Progenitor cell of endocrine pancreas (in vitro differentiated cells): Measurements from ENCODE around the gene WDFY3. TPM values are rescaled to one million over a fixed set of nuclear protein-coding genes. Genes with fewer than 3 reads are reported as not detected.

Experiments used
- DNase-seq: peaks from one replicate; pipeline ENCODE4 v3.0.0; 2021; ENCODE audit warnings: low spot score; ENCODE audit not compliant: unreplicated experiment
- H3K27ac Mint-ChIP-seq: 2 replicates; pipeline ENCODE4 v1.8.0; 2021; ENCODE audit warnings: mild to moderate bottlenecking, moderate library complexity, mixed read lengths
- H3K27me3 Mint-ChIP-seq: 2 replicates; pipeline ENCODE4 v1.8.0; 2021; ENCODE audit warnings: mixed read lengths
- H3K36me3 Mint-ChIP-seq: 2 replicates; pipeline ENCODE4 v1.8.0; 2022; ENCODE audit warnings: mixed read lengths; ENCODE audit not compliant: insufficient read depth
- H3K4me1 Mint-ChIP-seq: 2 replicates; pipeline ENCODE4 v1.8.0; 2021; ENCODE audit warnings: low read depth, mixed read lengths
- H3K4me3 Mint-ChIP-seq: 2 replicates; pipeline ENCODE4 v1.8.0; 2021; ENCODE audit warnings: low read depth, mild to moderate bottlenecking, moderate library complexity, mixed read lengths
- H3K9me3 Mint-ChIP-seq: 2 replicates; pipeline ENCODE4 v1.8.0; 2021; ENCODE audit warnings: low read depth, mixed read lengths
- total RNA-seq: library from RNA; stranded (reverse); gene quantifications from 2 replicates; pipeline ENCODE4 v1.2.1, GENCODE V29; 2021
- TF ChIP-seq, protein P1 (sequence below): fragments of 200-600 bp; sonication (generic); IDR thresholded peaks from one replicate; pipeline ENCODE4 v1.5.0; 2021; ENCODE audit warnings: antibody characterized with exemption, mild to moderate bottlenecking; ENCODE audit not compliant: unreplicated experiment

WDFY3 gene
- total RNA-seq, 1 donor from 2014 or later: 115 TPM

DNA sequence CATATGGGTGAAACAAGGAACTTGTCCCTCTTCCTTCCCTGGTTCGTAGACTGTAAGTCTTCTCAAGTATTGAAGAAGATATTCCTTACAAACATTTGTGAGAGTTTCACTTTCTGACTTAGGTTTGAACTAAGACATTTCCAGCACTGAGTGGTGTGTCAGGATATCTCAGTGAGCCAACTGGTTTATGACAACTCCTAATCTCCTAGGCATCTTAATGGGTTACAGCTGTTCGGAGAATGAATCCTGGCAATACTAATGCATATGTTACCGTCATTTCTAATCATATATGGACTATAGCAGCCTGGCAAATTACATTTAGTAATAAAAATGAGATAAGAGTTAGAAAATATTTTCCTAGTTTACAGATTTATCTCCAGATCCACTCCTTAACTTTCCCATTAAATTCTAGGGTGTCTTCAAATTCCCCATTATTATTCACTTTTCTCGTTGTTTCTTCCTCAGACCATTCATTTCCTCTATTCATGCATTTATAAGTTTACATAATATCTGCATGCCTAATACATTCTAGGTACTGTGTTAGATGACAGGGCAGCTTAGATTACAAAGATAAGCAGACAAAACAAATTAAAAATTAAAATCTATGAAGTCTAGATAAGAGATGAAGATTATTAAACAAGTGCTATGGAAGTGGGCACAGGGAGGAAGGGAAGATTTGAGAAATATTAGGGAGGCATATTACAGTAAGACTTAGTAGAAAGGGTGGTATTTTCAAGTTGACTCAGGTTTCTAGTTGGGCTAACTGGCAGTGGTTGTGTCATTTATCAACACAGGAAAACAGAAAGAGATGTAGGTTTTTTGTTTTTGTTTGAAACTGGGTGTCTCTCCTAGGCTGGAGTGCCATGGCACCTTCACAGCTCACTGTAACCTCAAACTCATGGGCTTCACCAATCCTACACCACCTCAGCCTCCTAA, 173.9 kb downstream of the WDFY3 start:
- no peak for DNase-seq
- Mint-ChIP-seq H3K27ac (no peak overlapping the region), H3K9me3 (peaks cover 5% of the 10 kb centered on the region), H3K27me3 (no peaks in the 10 kb centered on the region), H3K36me3 (peaks cover 37% of the 10 kb centered on the region), H3K4me3 (no peak overlapping the region), H3K4me1 (peaks cover 5% of the 10 kb centered on the region)
- TF ChIP-seq, protein P1, sequence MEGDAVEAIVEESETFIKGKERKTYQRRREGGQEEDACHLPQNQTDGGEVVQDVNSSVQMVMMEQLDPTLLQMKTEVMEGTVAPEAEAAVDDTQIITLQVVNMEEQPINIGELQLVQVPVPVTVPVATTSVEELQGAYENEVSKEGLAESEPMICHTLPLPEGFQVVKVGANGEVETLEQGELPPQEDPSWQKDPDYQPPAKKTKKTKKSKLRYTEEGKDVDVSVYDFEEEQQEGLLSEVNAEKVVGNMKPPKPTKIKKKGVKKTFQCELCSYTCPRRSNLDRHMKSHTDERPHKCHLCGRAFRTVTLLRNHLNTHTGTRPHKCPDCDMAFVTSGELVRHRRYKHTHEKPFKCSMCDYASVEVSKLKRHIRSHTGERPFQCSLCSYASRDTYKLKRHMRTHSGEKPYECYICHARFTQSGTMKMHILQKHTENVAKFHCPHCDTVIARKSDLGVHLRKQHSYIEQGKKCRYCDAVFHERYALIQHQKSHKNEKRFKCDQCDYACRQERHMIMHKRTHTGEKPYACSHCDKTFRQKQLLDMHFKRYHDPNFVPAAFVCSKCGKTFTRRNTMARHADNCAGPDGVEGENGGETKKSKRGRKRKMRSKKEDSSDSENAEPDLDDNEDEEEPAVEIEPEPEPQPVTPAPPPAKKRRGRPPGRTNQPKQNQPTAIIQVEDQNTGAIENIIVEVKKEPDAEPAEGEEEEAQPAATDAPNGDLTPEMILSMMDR: no peak

DNA sequence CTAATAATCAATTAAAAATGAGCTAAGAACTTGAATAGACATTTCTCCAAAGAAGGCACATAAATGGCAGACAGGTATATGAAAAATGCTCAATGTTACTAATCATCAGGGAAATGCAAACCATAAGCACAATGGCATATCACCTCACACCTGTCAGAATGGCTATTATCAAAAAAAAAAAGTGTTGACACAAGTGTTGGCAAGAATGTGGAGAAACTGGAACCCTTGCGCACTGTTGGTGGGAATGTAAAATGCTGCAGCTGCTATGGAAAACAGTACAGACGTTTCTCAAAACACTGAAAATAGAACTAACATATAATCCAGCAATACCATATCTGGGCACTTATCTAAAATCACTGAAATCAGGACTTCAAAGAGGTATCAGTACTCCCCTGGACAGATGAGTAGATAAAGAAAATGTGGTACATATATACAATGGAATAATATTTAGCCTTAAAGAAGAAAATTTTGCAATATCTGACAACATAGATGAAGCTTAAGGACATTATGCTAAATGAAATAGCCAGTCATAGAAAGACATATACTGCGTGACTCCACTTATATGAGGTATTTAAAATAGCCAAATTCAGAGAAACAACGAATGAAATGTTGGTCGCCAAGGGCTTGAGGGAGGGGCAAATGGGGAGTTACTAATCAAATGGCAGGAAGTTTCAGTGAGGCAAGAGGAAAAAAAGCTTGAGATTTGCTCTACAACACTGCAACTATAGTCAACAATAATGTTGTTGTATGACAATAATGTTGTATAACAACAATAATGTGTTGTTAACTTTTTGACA, 175.5 kb downstream of the WDFY3 start:
- Mint-ChIP-seq H3K36me3 (peaks cover 39% of the 10 kb centered on the region), H3K9me3 (peaks cover 5% of the 10 kb centered on the region), H3K27ac (peak overlapping the region; percentile 75), H3K4me3 (no peak overlapping the region), H3K27me3 (no peaks in the 10 kb centered on the region), H3K4me1 (peaks cover 5% of the 10 kb centered on the region)
- no peak for DNase-seq
- TF ChIP-seq, protein P1: no peak

GRCh38 chr4:84786478-84786877, 180.0 kb downstream of the WDFY3 start:
- H3K4me3 Mint-ChIP-seq: no peak overlapping the region
- peaks cover 5% of the 10 kb centered on the region for H3K4me1 Mint-ChIP-seq
- no peaks in the 10 kb centered on the region for H3K27me3 Mint-ChIP-seq
- H3K9me3 Mint-ChIP-seq: peaks cover 8% of the 10 kb centered on the region
- no peak for DNase-seq
- TF ChIP-seq, protein P1: no peak
- H3K27ac Mint-ChIP-seq: no peak overlapping the region
- H3K36me3 Mint-ChIP-seq: peaks cover 36% of the 10 kb centered on the region

- Mint-ChIP-seq H3K4me3 (no peak overlapping the region), H3K36me3 (peaks cover 25% of the 10 kb centered on the region), H3K4me1 (no peaks in the 10 kb centered on the region), H3K27ac (no peak overlapping the region), H3K9me3 (peaks cover 4% of the 10 kb centered on the region), H3K27me3 (no peaks in the 10 kb centered on the region)
- DNase-seq: no peak
- TF ChIP-seq, protein P1: no peak
These were observed 184.0 kb downstream of the WDFY3 start for GRCh38 chr4:84782517-84782916.

- Mint-ChIP-seq H3K4me1 (no peaks in the 10 kb centered on the region), H3K4me3 (no peak overlapping the region), H3K27ac (no peak overlapping the region), H3K9me3 (peaks cover 4% of the 10 kb centered on the region), H3K36me3 (peaks cover 17% of the 10 kb centered on the region), H3K27me3 (no peaks in the 10 kb centered on the region)
- TF ChIP-seq, protein P1: no peak
- DNase-seq: no peak
These were observed 185.8 kb downstream of the WDFY3 start for GRCh38 chr4:84780719-84781118.
